ENCODE measurements around the gene DLG2. TPM values are rescaled to one million over a fixed set of nuclear protein-coding genes. Genes with fewer than 3 reads are reported as not detected.
A peak's percentile ranks its signal among the peaks of the same experiment; 100 is the strongest.

Gene DLG2
- total and polyA plus RNA-seq, 2 of the 8 experiments (the other 6 are each of a cell fraction or from before 2014, with no cell fraction given): 1.7 to 14.3 TPM

- TF ChIP-seq NANOG (IDR thresholded peaks at IDR 0.05; ENCODE audit: insufficient read depth, low read depth, low read length, poor library complexity, severe bottlenecking) (peak; percentile 53), CEBPB (IDR thresholded peaks at IDR 0.05; ENCODE audit: low read depth, low read length) (no peak)
- Histone ChIP-seq H4K20me1 (replicated peaks in 1 of 2; ENCODE audit: control insufficient read depth in 1 of 2, insufficient read depth in 2 of 2, low read length in 2 of 2) (no peaks in the 10 kb centered on the region), H2BK15ac (ENCODE audit: low read length) (no peak overlapping the region), H3K27ac (ENCODE audit: low read depth, low read length) (no peak overlapping the region), H3K18ac (ENCODE audit: extremely low read depth, low read length) (no peak overlapping the region), H4K5ac (ENCODE audit: insufficient read length, low read depth, low read length) (no peak overlapping the region), H3K9me3 (ENCODE audit: insufficient read depth in 2 of 2, low read depth in 1 of 2, low read length in 1 of 2) (peaks cover 6 to 10% of the 10 kb centered on the region in 2 experiments), H4K91ac (replicated peaks; ENCODE audit: insufficient read length, low read length) (no peak overlapping the region), H2AK5ac (ENCODE audit: low read depth, low read length) (no peak overlapping the region), H3K9ac (replicated peaks in 1 of 4; ENCODE audit: extremely low read depth in 1 of 4, low read depth in 3 of 4, low read length in 3 of 4) (no peak overlapping the region), H3K79me2 (ENCODE audit: control insufficient read depth in 1 of 2, insufficient read depth in 2 of 2, low read length in 2 of 2) (no peaks in the 10 kb centered on the region), H2BK120ac (replicated peaks; ENCODE audit: low read depth, low read length) (no peak overlapping the region), H2AFZ (ENCODE audit: low read length) (no peak overlapping the region), H4K8ac (ENCODE audit: extremely low read depth, insufficient read depth, low read length) (no peak overlapping the region), H3K23ac (ENCODE audit: insufficient read length) (no peak overlapping the region), H3K4me3 (ENCODE audit: extremely low read depth in 1 of 4, insufficient read depth in 2 of 4, low read depth in 3 of 4, low read length in 4 of 4) (no peak overlapping the region), H2BK12ac (ENCODE audit: low read depth, low read length) (no peak overlapping the region), H3K4me1 (replicated peaks in 1 of 4; ENCODE audit: control insufficient read depth in 3 of 4, insufficient read depth in 4 of 4, low read length in 3 of 4) (peaks cover 0 to 5% (median 1%) of the 10 kb centered on the region in 4 experiments; a peak in 3 of 7 replicates), H2BK5ac (ENCODE audit: low read depth, low read length) (no peak overlapping the region), H3K4me2 (ENCODE audit: insufficient read depth in 1 of 2, low read depth in 2 of 2, low read length in 2 of 2) (0 out of 4 replicates have a peak overlapping the region, but pooled peaks of 1 of the 2 experiments have one; percentile 4), H3K56ac (replicated peaks; ENCODE audit: insufficient read length, low read depth, low read length) (no peak overlapping the region), H3K27me3 (replicated peaks in 1 of 4; ENCODE audit: control insufficient read depth in 3 of 4, extremely low read depth in 1 of 4, insufficient read depth in 3 of 4, low read length in 3 of 4) (no peaks in the 10 kb centered on the region), H3K14ac (ENCODE audit: insufficient read length) (no peak overlapping the region), H3K36me3 (ENCODE audit: control insufficient read depth in 2 of 4, insufficient read depth in 4 of 4, low read length in 3 of 4) (peaks cover 0 to 5% (median 0%) of the 10 kb centered on the region in 4 experiments; a peak in 2 of 8 replicates), H2BK20ac (ENCODE audit: low read length) (no peak overlapping the region), H3K4ac (replicated peaks; ENCODE audit: insufficient read length, low read depth, low read length) (no peak overlapping the region), H3K79me1 (ENCODE audit: low read depth, low read length) (no peaks in the 10 kb centered on the region), H3K23me2 (ENCODE audit: low read depth, low read length) (no peaks in the 10 kb centered on the region)
- DNase-seq (ENCODE audit: low read depth in 1 of 2, low spot score in 2 of 2) (no peak), FAIRE-seq (no peak)
- ChIA-PET CTCF (ENCODE audit: partially characterized antibody) (interaction anchor here (0.6 to 1.1 kb wide), 3 partner anchors 13 to 917 kb away, joined by 3 read pairs; no protein-coding TSS in a partner anchor), POLR2A (ENCODE audit: partially characterized antibody) (no interaction called here)
- 75% methylated on average over 1 of the region's 1 CpG; no CpG with 5 or more reads in 1 of the 2 experiments for WGBS, 2 experiments (ENCODE audit: extremely low coverage in 1 of 2, insufficient coverage in 1 of 2, insufficient read length in 1 of 2, insufficient replicate concordance in 2 of 2, low coverage in 1 of 2, low lambda C conversion rate in 2 of 2, missing lambda C conversion rate in 1 of 2)
Observed at GRCh38 chr11:84655712-84656111, 971.4 kb downstream of the DLG2 start.
